ENCODE results near the gene SHTN1.

SHTN1 gene, protein sequence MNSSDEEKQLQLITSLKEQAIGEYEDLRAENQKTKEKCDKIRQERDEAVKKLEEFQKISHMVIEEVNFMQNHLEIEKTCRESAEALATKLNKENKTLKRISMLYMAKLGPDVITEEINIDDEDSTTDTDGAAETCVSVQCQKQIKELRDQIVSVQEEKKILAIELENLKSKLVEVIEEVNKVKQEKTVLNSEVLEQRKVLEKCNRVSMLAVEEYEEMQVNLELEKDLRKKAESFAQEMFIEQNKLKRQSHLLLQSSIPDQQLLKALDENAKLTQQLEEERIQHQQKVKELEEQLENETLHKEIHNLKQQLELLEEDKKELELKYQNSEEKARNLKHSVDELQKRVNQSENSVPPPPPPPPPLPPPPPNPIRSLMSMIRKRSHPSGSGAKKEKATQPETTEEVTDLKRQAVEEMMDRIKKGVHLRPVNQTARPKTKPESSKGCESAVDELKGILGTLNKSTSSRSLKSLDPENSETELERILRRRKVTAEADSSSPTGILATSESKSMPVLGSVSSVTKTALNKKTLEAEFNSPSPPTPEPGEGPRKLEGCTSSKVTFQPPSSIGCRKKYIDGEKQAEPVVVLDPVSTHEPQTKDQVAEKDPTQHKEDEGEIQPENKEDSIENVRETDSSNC

DNA sequence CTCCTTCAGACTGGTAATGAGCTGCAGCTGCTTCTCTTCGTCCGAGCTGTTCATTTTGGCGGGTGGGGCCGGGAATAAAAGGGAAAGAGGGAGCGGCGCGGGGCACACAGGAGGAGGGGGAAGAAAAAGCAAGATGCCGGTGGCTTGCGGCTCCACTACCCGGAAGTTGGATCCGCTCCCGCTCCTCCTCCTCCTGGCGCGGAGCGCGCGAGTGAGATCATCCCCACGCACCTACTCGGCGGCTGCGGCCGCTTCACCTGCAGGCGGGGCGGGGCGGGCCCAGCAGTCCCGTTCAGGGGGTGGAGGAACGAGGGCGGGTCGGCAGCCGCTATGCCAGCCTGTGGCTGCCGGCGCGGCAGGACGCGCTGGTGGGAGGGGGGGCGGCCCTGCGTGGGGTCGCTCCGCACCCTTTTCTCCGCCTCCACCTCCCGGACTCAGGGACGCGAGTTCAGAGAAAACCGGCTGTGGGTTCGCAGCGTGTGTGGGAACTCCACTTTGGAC lies at the start of gene SHTN1:
TSS of gene SHTN1 (minus strand) at position 162 of the 501 bp plus-strand sequence. CDS start at position 54, 108 bp downstream.
- TF ChIP-seq, protein P1, sequence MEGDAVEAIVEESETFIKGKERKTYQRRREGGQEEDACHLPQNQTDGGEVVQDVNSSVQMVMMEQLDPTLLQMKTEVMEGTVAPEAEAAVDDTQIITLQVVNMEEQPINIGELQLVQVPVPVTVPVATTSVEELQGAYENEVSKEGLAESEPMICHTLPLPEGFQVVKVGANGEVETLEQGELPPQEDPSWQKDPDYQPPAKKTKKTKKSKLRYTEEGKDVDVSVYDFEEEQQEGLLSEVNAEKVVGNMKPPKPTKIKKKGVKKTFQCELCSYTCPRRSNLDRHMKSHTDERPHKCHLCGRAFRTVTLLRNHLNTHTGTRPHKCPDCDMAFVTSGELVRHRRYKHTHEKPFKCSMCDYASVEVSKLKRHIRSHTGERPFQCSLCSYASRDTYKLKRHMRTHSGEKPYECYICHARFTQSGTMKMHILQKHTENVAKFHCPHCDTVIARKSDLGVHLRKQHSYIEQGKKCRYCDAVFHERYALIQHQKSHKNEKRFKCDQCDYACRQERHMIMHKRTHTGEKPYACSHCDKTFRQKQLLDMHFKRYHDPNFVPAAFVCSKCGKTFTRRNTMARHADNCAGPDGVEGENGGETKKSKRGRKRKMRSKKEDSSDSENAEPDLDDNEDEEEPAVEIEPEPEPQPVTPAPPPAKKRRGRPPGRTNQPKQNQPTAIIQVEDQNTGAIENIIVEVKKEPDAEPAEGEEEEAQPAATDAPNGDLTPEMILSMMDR (IDR thresholded peaks at IDR 0.05; ENCODE audit: control insufficient read depth, insufficient read depth, low read depth, low read length, missing control alignments), result no peak
- H3K4me3 ChIP-seq (ENCODE audit: control insufficient read depth, low read depth, low read length), result peak within 1 kb of the TSS; percentile 82
- no peak for DNase-seq (ENCODE audit: low read depth)

DNA sequence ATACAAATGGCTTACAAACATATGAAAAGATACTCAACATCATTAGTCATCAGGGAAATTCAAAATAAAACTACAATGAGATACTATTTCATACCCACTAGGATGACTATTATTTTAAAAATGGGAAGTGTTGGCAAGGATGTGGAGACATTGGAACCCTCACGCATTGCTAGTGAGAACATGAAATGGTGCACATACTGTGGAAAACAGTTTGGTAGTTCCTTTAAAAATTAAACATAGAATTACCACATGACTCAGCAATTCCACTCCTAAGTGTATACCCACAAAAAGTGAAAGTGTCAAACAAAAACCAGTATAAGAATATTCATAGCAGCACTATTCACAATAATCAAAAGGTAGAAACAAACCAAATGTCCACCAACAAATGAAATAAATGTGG lies 48.5 kb upstream of the SHTN1 start:
- TF ChIP-seq, protein P1 (IDR thresholded peaks at IDR 0.05; ENCODE audit: control insufficient read depth, insufficient read depth, low read depth, low read length, missing control alignments), result no peak
- no peak for DNase-seq (ENCODE audit: low read depth)
- H3K4me3 ChIP-seq (ENCODE audit: control insufficient read depth, low read depth, low read length), result no peak overlapping the region

DNA sequence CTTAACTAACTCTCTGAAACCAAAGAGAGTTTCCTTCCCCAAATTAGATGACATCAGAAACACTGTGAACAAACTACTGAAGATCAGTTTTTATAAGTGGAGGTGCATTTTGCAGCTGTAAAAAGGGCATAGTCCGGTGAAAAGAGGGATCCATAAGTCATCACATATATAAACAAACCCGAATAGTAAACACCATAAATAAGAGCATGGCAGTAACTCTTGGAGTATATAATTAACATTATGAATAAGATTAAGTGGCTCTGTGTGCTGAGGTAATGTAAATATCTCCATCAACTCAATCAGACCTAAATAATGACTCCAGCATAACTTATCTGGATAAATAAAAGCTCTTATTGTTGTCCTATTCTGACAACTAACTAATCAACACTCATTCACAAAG lies 43.0 kb upstream of the SHTN1 start:
- no peak overlapping the region for H3K4me3 ChIP-seq (ENCODE audit: control insufficient read depth, low read depth, low read length)
- TF ChIP-seq, protein P1 (IDR thresholded peaks at IDR 0.05; ENCODE audit: control insufficient read depth, insufficient read depth, low read depth, low read length, missing control alignments), result no peak
- no peak for DNase-seq (ENCODE audit: low read depth)

DNA sequence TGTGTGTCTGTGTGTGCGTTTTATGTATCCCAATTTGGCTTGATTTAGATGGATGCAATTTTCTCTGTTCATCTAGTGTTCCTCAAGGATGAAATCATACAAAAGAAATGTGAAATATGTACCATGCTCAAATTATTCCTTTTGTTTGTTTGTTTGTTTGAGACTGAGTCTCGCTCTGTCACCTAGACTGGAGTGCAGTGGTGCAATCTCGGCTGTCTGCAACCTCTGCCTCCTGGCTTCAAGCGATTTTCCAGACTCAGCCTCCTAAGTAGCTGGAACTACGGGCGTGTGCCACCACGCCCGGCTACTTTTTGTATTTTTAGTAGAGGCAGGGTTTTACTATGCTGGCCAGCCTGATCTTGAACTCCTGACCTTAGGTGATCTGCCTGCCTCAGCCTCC lies 11.3 kb upstream of the SHTN1 start:
- no peak overlapping the region for H3K4me3 ChIP-seq (ENCODE audit: control insufficient read depth, low read depth, low read length)
- no peak for DNase-seq (ENCODE audit: low read depth)
- TF ChIP-seq, protein P1 (IDR thresholded peaks at IDR 0.05; ENCODE audit: control insufficient read depth, insufficient read depth, low read depth, low read length, missing control alignments), result no peak

DNA sequence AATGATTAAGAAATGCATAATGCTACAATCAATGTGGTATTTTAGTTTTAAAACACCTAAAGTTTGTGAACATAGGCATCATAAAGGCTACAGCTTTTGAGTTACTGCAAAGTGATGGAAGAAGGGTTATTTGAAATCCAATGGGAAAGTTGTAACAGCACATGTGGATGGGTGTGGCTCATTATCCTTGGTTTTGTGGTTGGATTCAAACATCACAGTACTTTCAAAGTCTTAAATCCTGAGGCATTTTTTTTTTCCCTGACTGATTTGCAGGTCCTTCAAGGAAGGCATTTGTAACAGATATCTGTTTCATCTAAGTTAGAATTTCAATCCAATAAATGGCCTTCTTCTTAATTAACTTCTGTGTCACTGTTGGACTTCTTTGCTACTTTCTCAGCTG lies 9.8 kb upstream of the SHTN1 start:
- TF ChIP-seq, protein P1 (IDR thresholded peaks at IDR 0.05; ENCODE audit: control insufficient read depth, insufficient read depth, low read depth, low read length, missing control alignments), result no peak
- H3K4me3 ChIP-seq (ENCODE audit: control insufficient read depth, low read depth, low read length), result no peak overlapping the region
- DNase-seq (ENCODE audit: low read depth), result no peak

DNA sequence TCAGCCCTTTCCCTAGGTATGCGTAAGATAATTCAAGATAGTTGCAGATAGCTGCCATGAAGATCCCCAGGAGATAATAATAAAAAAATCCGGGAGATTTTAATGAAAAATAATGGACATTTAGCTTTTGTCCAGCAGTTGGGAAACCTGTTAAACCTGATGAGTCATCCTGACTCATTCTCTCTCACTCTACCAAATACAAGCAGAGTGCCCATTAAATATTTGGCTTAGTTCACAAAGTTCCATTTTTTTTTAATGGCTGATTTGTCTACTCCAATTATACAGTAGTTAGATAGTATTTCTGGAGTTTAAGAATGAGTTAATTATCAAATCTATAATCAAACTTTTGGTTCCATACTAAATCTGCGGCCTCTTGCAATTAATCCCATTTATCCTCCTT lies 2.1 kb upstream of the SHTN1 start:
- TF ChIP-seq, protein P1 (IDR thresholded peaks at IDR 0.05; ENCODE audit: control insufficient read depth, insufficient read depth, low read depth, low read length, missing control alignments), result no peak
- peak; percentile 69 for DNase-seq (ENCODE audit: low read depth)
- no peak overlapping the region for H3K4me3 ChIP-seq (ENCODE audit: control insufficient read depth, low read depth, low read length)
